Stimulated activated CD4-positive, alpha-beta T cell treated with anti-CD3 and anti-CD28 coated beads, TNF-alpha, amount 100 ng/mL, for 1 hour (primary cell): ENCODE results near the gene HOXC10.

ENCODE experiments used
- DNase-seq, 3 donors: peaks; one replicate each; pipeline ENCODE4 v3.0.0-alpha.2; 2020; ENCODE audit warnings: low read depth in 3 of 3, low spot score in 1 of 3

Gene HOXC10

DNA sequence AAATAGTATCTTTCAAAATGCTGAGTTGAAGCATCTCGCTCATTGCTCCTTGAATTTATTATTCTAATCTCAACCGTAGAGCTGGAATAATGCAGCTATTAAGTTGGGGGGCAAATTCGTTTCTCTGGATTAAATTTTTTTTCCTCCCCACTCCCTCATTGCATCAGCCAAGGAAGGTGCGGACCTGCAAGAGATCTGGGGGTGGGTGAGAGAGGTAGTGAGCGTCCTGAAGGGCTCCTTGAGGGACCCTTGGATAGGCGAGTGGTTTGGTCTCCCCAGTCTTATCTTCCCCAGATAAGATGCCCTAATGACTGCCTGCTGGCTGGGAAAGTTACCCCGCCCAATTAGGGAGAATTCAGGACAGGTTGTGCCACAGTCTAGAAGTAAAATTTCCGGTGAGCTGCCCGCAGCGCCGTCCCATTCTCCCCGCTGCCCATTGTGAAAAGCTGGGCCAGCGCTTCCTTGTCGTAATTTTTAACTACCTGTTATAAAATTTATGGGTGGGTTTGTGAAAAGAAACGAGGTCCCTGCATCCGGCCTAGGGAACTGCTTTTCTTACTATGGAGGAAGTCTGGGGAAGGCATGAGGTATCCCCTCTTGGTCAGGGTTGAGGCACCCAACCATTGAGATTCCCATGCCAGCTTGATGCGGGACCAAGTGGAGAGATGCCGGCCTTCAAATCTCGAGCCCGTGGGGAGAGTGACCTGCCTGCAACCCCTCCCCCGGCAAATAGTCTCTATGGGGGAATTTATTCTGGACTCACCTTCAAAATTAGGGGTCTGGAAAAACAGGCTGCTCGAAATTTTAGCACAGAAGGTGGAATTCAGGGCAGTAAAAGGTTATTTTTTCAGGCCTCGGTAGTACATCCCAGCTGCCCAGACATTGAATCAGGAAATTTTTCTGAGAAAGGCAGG lies 30.3 kb downstream of the HOXC10 start:
- no peak for DNase-seq

DNA sequence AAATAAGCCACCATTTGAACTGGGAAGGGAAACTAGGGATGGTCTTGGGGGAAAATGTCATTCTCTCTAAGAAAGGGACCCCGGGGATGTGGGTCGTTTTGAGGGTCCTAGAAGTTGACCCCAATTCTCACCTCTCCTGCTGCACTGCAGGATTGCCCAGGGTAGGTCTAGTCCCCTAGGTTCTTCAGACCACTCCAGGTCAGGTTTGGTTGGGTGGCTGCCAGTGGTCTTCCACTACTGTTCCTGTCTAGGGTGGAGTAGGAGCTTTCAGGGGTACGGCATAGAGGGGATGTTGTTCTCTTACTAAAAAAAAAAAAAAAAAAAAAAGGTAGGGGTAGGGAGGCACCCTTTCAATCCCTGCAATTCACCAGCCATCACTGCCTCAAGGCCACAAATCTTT lies 31.1 kb downstream of the HOXC10 start:
- no peak for DNase-seq

GRCh38 chr12:54016478-54016964 lies 31.6 kb downstream of the HOXC10 start:
- no peak for DNase-seq

DNA sequence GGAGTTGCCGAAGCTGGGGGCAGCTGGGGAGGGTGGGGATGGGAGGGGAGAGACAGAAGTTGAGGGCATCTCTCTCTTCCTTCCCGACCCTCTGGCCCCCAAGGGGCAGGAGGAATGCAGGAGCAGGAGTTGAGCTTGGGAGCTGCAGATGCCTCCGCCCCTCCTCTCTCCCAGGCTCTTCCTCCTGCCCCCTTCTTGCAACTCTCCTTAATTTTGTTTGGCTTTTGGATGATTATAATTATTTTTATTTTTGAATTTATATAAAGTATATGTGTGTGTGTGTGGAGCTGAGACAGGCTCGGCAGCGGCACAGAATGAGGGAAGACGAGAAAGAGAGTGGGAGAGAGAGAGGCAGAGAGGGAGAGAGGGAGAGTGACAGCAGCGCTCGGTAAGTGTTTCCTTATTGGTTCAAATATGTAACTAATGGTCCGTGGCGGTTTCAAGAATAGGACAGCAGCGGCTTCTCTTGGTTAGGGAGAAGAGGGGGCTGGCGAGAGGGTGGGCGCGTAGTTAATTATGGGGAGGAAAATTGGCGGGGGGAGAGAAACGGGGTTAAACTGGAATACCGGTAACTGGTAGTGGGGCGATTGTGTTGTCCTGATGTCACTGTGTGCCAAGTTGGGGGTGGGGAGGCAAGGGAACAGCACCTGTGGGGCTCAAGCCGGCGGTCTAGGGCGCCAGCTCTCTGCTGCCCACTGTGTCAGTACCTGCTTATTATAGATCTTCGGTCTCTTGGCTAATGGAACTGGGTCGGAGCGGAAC lies 32.3 kb downstream of the HOXC10 start:
- no peak for DNase-seq

DNA sequence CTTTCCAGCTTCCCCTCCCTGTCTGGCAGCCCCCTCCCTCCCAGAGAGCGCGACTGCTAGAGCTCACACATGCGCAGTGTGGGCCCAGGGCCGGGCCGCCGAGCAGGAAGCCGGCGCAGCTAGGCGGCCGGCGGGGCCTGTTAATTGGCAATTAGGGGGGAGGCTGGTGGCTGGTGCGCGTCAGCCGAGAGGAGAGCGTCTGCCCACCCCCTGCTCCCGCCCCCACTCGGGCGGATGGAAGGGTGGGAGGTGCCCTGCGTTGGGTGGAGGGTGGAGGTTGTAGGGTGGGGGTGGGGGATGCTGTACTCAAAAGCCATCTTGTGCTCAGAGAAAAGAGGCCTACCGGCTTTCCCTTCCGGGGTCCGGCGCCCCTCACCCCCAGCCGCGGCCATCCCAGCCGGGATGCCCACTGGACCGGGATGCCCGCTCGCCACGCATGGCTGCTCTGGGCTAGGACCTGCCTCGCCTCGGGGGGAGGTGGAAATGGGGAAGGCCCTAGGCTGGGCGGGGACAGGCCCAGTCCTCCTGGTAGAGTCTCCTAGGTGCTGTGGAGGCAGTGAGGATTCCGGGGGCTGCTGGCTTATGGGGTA lies 33.0 kb downstream of the HOXC10 start:
- DNase-seq: peak in 2 of 3 donors; percentile 24 to 58

DNA sequence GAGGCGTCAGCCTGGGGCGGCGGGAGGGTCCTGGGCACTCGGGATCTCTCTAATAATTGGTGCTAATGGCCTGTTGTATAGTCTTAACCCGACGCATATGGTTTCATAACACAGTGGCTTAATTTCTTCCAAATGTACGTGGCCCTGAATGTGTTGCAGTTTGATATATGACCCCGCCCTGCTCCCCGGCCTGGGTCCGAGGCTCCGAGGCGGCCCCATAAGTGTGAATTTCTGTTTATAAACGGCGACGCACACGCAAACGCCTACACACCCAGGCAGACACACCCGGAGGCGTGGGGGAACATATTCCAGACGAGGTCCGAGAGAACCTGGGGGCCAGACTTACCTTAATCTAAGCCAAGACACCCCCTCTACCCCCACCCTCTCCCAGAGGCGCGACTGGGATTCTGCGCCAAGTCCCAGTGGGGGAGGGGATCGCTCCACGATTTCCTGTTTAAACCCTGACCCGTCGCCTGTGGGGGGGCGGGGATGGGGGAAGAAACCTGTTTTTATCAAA lies 33.6 kb downstream of the HOXC10 start:
- no peak for DNase-seq

DNA sequence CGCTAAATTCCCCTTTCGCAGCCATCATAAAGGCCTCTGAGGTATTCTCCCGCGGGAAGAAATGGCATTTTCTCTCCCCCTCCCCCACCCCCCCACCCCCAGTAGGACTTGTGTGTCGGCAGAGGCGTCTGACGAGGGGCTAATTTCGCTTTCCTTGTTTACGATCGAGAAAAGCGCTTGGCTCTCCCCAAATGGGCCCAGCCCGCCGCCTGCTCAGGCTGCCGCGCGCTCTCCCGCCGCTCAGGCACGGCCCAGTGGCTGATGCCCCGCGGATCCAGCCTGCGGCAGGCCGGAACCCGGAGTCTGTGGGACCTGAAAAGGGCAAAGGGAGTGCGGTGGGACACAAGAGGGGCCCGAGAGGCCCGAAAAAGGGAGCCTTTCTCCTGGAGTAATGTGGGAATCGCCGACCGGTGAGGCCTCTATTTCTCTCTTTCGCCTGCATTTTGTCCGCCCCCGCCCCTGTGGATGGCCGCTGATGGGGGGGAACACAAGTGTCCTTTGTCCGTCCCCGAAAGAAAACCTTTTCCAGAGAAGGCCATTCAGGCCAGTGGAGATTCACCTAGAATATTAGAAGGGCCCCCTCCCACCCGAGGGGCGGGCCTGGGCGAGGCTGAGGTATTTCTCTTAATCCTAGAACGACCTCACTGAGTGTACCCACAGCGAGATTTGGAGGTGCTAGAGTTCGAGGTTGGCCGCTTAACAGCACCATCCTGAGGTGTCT lies 34.3 kb downstream of the HOXC10 start:
- no peak for DNase-seq

- DNase-seq: no peak
Observed at GRCh38 chr12:54019924-54020590, 35.1 kb downstream of the HOXC10 start.

- DNase-seq: no peak
Observed at GRCh38 chr12:54020591-54021405, 35.9 kb downstream of the HOXC10 start.

DNA sequence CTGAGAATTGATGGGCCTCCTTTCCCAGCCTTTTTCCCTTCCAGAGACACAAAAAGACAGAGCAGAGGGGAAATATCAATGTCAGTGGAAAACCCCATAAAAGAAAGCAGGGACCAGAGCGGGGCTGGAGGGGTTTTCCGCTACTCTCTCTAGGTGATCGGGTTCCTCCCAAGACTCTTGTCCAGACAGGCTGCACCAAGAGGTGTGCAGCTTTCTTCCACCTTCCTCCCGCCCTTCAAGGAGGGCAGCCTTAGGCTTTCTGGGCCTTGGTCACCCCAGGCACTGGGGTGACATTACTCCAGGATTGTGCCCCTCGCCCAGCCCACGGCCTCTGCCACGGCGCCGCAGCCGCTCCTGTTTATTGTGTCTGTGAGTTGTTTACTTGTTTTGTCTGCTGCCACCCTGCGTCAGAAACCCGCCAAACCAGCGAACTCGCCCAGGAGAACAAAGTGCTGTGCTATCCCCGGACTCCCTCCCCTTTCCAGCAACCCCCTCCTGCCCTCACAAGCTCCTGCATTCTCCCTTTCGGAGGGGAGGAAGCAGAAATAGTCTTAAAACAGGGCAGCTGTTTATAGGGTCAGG lies 36.6 kb downstream of the HOXC10 start:
- no peak for DNase-seq

DNA sequence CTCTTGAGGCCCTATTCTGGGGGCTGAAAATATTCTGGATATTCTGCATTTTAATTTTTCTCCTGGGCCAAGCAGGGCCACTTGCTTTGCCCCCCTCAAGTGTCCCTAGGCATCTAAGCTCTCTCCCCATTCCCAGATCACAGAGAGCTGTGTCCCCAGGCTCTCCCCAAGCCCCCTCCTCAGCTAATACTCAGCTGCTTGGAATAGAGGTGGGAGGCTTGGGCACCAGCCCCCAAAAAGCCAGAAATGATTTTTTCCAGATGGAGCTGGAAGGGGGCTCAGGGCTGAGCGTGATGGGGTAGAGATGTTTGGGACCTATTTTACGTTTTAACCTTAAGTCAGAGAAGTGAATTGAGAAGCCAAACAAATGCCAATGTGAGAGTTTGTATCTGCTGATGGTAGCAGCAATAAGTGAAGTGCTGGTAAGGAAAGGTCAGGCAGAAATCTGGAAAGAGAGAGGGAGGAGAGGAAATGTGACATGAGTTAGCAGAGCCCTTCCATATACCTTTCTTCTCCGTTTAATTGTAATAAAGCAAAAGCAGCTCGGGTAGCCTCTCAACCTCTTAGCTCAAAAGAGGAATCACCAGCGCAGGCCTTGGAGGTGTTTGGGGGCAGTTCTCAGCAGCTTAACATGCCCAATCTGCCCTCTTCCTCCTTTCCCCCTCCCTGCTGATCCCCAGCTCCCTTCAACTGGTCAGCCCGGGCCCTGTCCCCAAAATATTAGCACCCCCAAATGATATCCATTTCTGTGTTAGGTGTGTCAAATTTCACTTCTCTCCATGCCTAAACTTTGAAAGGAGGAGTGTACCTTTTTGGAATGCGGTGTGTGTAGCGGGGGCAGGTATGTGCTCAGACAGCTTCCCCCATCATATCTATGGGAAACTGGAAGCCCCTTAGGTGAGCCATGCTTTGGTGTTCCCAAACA lies 38.3 kb downstream of the HOXC10 start:
- DNase-seq: no peak

- DNase-seq: no peak
Observed at GRCh38 chr12:54024127-54024526, 39.2 kb downstream of the HOXC10 start.

GRCh38 chr12:54024581-54025305 lies 39.8 kb downstream of the HOXC10 start:
- no peak for DNase-seq

GRCh38 chr12:54025499-54026405 lies 40.8 kb downstream of the HOXC10 start:
- DNase-seq: no peak

- no peak for DNase-seq
Observed at GRCh38 chr12:54026640-54027441, 41.9 kb downstream of the HOXC10 start.

DNA sequence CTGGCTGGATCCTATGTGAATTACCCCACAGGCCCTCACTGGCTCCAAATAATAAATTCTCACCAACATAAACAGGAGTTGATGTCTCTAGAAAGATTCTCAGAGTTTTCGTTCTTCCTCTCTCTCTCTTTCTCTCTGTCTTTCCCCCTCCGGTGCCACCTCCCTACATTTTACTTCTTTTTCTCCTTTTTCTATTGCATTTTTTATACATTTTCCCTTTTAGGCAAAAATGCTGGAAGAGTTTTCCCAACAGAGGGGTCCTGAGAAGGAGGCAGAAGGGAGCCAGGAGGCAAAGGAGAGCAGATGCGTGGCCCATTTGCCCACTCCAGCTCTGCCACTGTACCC lies 42.5 kb downstream of the HOXC10 start:
- DNase-seq: no peak
